Measurements from ENCODE around the gene SPDYE4.

DNA sequence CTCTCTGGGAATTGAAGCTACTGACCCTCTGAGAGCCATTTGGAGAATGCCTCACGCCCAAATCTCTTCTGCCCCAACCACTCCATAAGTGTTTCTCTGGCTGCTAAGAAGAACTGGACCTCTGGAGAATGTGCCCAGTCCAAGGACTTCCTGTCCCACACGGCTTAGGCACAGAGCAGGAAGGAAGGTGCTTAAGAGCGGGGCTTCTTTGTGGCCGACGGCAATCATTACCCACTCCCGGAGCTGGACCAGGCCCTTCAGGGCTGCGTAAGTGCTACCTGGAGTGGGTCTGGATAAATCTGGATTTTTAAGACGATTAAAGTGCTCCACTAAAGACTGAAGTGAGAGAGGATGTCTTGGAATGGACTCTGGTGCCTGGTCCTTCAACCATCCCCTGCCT, 15.5 kb downstream of the SPDYE4 start:
- no peak for TF ChIP-seq POLR2A (IDR thresholded peaks at IDR 0.05)
- TF ChIP-seq, protein P1, sequence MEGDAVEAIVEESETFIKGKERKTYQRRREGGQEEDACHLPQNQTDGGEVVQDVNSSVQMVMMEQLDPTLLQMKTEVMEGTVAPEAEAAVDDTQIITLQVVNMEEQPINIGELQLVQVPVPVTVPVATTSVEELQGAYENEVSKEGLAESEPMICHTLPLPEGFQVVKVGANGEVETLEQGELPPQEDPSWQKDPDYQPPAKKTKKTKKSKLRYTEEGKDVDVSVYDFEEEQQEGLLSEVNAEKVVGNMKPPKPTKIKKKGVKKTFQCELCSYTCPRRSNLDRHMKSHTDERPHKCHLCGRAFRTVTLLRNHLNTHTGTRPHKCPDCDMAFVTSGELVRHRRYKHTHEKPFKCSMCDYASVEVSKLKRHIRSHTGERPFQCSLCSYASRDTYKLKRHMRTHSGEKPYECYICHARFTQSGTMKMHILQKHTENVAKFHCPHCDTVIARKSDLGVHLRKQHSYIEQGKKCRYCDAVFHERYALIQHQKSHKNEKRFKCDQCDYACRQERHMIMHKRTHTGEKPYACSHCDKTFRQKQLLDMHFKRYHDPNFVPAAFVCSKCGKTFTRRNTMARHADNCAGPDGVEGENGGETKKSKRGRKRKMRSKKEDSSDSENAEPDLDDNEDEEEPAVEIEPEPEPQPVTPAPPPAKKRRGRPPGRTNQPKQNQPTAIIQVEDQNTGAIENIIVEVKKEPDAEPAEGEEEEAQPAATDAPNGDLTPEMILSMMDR (IDR thresholded peaks at IDR 0.05 in 4 of 5, conservative IDR thresholded peaks at IDR 0.05 in 1 of 5), result no peak
